Stimulated activated CD4-positive, alpha-beta T cell treated with anti-CD3 and anti-CD28 coated beads, Interleukin-15, amount 100 ng/mL, for 48 hours (primary cell): ENCODE data around the gene HNRNPA2B1.
"Not testable (repeated sequence)": the region's sequence is repeated elsewhere in the genome, so short reads cannot be mapped to it uniquely, and the experiment has no call there.

Experiments used
- DNase-seq, 2 donors: peaks; one replicate each; pipeline ENCODE4 v3.0.0-alpha.2; 2020; ENCODE audit warnings: low read depth in 2 of 2

HNRNPA2B1 gene

DNA sequence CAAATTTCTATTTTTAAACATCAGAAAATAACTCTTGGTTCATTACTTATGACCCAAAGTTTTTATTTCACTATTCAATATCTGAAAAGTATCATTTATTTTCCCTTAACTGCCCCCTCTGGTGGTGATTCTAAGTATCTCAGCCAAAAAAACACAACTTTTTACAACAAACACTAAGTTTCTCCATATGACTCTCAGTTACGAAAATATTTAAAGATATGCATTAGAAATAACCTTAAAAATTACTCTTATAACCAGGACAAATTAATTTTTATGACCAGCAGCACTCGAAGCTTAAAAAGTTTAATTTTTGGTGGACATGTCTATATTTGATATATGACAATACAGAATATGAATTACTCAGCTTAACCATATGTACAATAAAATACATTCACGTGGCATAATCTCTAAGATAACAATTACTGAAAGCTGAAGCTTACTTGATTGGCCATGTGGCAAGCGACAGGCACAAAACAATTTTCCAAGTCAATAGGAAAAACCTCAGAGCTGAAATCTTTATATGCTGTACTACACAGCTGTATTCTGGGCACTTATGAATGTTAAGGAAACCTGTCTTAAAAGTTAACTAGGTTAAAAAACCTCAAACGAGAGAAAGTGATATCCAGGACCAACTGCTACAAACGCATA is 2.3 kb downstream of the HNRNPA2B1 start:
- no peak for DNase-seq

DNA sequence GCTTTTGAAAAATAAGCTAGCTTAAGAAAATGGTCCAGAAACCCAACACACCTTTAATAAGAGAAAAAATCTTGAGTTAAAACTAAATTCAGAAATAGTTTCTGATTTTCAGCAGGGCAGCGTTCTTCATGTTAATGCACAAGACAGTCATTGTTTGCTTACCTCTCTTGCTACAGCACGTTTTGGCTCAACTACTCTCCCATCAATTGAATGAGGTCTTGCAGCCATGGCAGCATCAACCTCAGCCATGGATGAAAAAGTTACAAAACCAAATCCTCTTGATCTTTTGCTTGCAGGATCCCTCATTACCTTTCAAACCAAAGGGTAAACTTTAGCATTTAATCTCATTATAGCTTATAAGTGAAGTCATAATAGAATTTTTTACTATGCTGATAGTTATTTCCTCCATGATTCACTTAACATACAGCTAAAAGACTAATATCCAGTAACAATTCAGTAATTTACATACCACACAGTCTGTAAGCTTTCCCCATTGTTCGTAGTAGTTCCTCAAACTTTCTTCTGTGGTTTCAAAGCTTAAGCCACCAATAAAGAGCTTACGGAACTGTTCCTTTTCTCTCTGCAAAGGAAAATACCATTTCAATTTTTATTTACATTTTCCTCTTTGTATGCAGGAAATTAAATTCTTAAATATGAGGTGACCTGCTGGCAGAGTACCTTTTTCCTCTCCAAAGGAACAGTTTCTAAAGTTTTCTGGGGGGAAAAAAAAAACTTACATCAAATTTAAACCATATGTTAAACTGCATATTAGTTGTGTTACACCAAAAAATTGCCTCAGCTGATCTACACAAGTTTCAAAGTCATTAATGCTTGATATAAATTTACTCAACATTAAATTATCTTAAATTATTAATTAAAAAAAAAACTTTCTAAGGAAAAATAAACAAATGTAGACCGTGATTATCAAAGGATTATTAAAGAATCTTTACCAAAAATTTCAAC is 3.1 kb downstream of the HNRNPA2B1 start:
- DNase-seq: no peak

DNA sequence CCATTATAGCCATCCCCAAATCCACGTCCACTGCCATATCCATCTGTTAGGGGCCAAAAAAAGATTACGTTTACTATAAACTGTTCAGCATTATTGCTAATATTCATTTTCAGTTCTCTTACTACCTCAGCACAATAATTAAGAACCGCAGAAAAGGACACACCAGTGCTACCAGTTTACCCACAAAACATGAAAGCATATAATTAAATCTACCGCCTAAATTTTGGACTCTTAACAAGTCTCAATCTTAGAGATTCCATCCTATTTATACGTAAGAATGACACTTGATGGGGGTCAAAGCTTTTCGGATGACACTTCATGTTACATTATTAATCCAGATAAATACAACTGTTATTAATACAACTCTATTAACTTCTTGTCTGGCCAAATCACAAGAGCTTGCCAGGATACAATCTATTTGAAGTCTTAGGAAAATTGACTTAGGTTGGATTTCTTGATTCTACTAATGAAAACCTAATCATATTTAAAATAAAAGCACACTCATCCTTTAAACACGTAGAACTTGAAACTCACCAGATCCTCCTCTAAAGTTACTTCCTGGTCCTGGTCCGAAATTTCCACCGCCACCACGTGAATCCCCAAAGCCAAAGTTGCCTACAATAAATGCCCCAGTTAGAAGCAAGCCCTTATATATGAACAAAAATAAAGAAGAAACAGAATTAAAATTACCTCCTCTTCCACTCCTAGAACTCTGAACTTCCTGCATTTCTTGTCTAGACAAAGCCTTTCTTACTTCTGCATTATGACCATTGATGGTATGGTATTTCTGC is 4.5 kb downstream of the HNRNPA2B1 start:
- DNase-seq: no peak

DNA sequence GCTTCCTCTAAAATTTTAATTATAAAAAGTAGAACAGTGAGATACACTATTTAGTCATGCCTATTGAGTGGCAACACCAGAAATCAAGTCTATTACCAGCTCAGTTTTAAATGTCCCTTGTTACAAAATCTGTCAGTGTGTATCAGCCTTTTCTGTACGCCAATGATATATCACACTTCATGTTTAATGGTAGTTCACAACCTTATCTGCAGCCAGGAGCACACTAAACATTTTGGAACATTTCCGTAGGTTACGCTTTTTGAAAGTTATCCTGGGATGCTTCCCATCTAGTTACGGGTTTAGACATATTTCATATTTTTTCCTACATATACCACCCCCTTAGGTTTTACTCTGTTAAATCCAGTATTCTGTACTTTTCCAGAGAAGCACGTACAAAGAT is 5.4 kb downstream of the HNRNPA2B1 start:
- no peak for DNase-seq

DNA sequence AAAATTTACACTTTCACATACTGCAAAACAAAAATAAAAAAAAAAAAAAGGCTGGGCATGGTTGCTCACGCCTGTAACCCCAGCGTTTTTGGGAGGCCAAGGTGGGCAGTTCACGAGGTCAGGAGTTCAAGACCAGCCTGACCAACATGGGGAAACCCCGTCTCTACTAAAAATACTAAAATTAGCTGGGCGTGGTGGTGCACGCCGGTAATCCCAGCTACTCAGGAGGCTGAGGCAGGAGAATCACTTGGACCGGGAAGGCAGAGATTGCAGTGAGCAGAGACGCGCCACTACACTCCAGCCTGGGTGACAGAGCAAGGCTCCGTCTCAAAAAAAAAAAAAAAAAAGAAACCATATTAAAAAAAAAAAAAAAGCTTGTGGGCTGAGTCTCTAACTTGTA is 5.8 kb downstream of the HNRNPA2B1 start:
- DNase-seq: not testable (repeated sequence)

- no peak for DNase-seq
Observed at GRCh38 chr7:26193432-26194207, 6.9 kb downstream of the HNRNPA2B1 start.

- DNase-seq: no peak
Observed at GRCh38 chr7:26192485-26193087, 8.0 kb downstream of the HNRNPA2B1 start.

- DNase-seq: no peak
Observed at GRCh38 chr7:26191974-26192479, 8.5 kb downstream of the HNRNPA2B1 start.

- no peak for DNase-seq
Observed at GRCh38 chr7:26191233-26191973, 9.1 kb downstream of the HNRNPA2B1 start.

DNA sequence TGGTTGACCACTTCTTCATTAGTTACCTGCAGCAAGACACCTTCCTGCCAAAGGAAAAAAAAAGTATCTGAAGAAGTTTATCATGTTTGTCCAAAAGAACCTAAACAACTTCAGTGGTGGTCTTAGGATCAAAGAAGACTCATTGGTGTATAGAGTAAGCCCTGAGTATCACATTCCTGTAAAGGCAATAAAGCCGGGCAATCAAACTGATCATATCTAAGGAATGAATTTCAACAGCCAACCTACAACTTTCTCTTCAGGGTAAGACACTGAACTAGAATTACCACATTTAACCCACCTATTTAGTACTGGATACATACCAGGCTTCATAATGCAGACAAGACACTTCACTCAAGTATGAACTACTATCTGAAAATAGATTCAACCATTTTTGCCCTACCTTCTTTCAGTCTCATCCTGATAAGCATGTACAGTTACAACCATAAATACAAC is 10.1 kb downstream of the HNRNPA2B1 start:
- no peak for DNase-seq

DNA sequence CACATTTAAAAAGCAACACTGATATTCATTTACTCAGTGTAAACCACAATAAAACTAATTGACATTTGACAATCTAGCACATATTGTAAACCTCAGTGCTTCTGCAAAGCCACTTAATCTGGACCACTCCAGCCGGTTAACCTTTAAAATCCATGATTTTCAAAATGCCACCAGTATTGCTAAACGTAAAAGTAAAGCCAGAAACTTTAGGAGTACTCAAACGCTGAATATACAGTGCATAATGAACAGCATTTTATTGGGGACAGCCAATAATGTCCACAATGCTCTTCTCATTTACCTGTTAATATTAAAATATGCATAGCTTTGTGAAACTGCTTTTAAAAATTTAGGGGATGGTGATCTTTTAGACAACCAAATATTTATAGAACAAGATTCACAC is 10.8 kb downstream of the HNRNPA2B1 start:
- no peak for DNase-seq

GRCh38 chr7:26188957-26189541 is 11.5 kb downstream of the HNRNPA2B1 start:
- no peak for DNase-seq

DNA sequence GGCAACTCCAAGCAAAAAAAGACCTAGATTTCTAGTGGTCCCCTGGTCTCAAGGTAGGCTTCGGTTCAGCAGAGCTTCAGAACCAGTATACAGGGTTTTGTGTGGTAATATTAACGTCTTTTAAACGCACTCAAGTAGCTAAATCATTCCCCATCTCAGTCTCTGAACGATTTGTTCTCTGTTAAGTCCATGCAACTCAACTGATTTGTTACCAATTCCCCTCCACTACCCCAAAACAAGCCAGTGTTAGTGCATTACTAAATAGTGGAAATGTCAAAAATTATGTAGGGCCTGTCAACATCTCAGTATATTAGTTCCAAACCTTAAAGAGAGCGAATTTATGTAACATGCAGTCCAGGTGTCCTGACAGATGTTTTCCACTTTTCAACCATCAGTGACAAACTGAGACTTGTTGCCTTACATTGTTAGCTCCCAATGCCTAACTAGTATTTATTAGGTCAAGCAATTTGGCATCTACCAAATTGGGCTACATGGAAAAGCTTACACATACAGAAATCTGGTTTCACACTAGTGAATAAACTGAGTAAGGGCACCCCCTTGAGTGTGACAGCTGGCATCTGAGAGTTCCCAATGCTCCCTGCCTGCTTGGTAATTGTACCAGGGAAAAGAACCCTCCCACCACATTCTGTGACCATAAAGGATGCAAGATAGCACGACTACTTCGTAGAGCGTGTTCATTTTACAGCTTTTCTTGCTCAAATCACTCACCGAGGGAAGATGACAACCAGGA is 12.2 kb downstream of the HNRNPA2B1 start:
- no peak for DNase-seq

DNA sequence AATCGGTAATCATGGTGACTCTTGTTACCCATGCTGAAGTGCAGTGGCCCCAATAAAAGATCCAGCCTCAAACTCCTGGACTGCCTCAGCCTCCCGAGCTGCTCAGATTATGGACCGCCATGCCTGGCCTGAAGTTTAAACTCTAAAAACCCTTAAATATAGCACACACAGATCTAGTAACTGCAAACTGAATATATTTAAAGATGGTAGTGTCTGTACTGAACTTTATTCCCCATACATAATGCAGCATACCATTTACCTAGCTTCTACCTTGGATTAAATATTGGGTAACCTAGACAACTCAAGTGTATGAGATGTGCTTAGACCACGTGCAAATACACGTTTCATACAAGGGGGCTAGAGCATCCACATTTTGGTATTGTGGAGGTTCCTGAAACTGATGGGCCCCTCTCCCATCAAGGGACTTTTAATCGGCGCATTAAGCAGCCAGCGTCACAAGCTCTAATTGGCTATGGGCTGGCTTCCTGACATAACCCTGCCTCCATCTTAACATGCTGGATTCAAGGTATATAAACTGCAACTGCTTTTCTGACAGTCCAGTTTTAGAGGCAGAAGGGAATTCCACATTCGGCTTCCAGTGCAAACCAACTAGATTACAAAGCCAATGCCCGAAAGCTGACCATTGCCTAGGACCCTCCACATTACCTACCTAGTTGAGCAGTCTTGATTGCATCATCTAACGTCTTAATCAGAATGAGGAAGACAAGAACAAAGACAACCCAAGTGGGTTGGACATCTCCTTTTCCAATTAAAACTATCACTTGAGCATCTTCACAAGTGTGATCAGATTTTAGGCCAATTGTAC is 13.0 kb downstream of the HNRNPA2B1 start:
- DNase-seq: no peak

DNA sequence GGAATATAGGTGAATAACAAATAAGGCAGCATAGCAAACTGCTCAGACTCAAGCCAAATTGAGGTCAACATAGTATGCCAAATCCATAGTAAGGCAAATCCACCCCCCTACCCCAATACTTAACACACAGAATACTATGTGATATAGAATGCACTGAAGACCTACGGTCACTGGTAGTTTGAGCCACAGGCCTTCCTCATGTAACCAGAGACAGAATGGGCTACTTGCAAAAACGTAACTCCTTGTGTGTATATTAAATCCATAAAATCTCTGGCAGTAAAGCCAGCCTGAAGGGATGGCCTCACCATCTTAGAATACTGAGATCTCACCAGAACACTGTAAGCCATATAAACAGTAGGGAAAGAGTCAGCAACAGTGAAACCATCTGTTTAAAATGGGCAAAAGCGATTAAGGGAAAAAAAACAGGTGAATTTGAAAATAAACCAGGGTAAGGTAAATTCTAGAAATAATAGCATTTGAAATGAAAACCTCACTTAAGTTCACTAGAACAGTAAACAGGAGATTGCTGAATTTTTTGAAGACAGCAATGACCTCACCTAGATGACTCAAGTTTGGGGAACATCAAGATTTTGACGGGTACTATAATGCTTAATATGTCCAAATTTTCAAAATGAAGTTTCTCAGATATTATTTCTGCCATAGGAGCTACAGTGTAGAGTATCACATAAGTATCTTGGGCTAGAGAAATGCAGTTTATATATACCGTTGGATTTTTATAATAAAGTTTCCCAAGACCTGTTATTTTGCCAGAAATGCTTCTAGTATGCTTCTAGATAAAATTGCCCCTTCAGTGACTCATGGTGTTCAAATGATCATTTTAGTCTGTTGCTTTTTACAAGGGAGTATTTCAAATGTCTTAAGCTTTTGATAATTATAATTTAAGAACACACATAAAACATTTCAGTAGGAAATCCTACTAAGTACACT is 13.9 kb downstream of the HNRNPA2B1 start:
- DNase-seq: no peak

- no peak for DNase-seq
Observed at GRCh38 chr7:26185844-26186180, 14.7 kb downstream of the HNRNPA2B1 start.
